IMR-90 (cell line): ENCODE data around the gene B4GALNT1. TPM values are rescaled to one million over a fixed set of nuclear protein-coding genes. Genes with fewer than 3 reads are reported as not detected.
"Not testable (repeated sequence)": the region's sequence is repeated elsewhere in the genome, so short reads cannot be mapped to it uniquely, and the experiment has no call there.

Experiments used
- ATAC-seq: fragments of 200-7000 bp; cut with Tn5 transposase; 2 replicates; pipeline ENCODE4 v1.9.1; 2020; ENCODE audit warnings: low read depth, mild to moderate bottlenecking, moderate library complexity
- BruUV-seq: library from RNA; stranded (reverse); fragments of 400-500 nt; replicated peaks from 2 replicates; lab custom pipeline; 2021; lab: Mats Ljungman, UMichigan
- CTCF ChIA-PET: fragments of 300-600 bp; formaldehyde crosslinking; extraction: SDS; loops from one replicate; lab custom pipeline; 2021; ENCODE audit warnings: antibody characterized with exemption; lab: Yijun Ruan, JAX
- POLR2A ChIA-PET: fragments of 300-600 bp; sonication (Branson Sonifier 250); formaldehyde crosslinking; loops from one replicate; lab custom pipeline; 2022; ENCODE audit warnings: antibody characterized with exemption; ENCODE audit not compliant: unreplicated experiment; lab: Charles Lee
- DNase-seq: peaks from one replicate; pipeline ENCODE4 v3.0.0; 2013
- H2AFZ ChIP-seq: replicated peaks from 2 replicates; pipeline ENCODE3; 2013; ENCODE audit warnings: low read length, mild to moderate bottlenecking; ENCODE audit not compliant: poor library complexity
- H2AK5ac ChIP-seq: 2 replicates; pipeline ENCODE4 v1.6.1; 2013; ENCODE audit warnings: low read depth, low read length, inconsistent platforms
- H2AK9ac ChIP-seq: replicated peaks from 2 replicates; pipeline ENCODE3; 2013; ENCODE audit warnings: mild to moderate bottlenecking, low read depth, low read length, moderate library complexity; ENCODE audit not compliant: poor library complexity
- H2BK120ac ChIP-seq: 2 replicates; pipeline ENCODE4 v1.6.1; 2013; ENCODE audit warnings: low read depth, low read length, inconsistent platforms
- H2BK15ac ChIP-seq: 3 replicates; pipeline ENCODE4 v1.6.1; 2013; ENCODE audit warnings: low read depth, low read length, inconsistent platforms
- H2BK20ac ChIP-seq: 2 replicates; pipeline ENCODE4 v1.6.1; 2013; ENCODE audit warnings: low read depth, mild to moderate bottlenecking, inconsistent platforms, low read length, moderate library complexity
- H2BK5ac ChIP-seq: 2 replicates; pipeline ENCODE4 v1.6.1; 2013; ENCODE audit warnings: mild to moderate bottlenecking, low read depth, low read length, inconsistent platforms; ENCODE audit not compliant: poor library complexity, severe bottlenecking
- H3K14ac ChIP-seq: replicated peaks from 2 replicates; pipeline ENCODE4 v1.6.1; 2013; ENCODE audit warnings: low read depth, low read length, inconsistent platforms
- H3K18ac ChIP-seq: 2 replicates; pipeline ENCODE4 v1.6.1; 2013; ENCODE audit warnings: low read depth, low read length, control low read depth
- H3K23ac ChIP-seq: 2 replicates; pipeline ENCODE4 v1.6.1; 2013; ENCODE audit warnings: low read depth, low read length, inconsistent platforms
- H3K27ac ChIP-seq: 2 replicates; pipeline ENCODE4 v1.5.1; 2013; ENCODE audit warnings: mild to moderate bottlenecking, control low read depth, low read length; ENCODE audit not compliant: insufficient read depth
- H3K27me3 ChIP-seq: 2 replicates; pipeline ENCODE4 v1.6.1; 2013; ENCODE audit warnings: low read length; ENCODE audit not compliant: control insufficient read depth, insufficient read depth
- H3K36me3 ChIP-seq: 2 replicates; pipeline ENCODE4 v1.6.1; 2013; ENCODE audit warnings: low read length, mixed read lengths; ENCODE audit not compliant: control insufficient read depth, insufficient read depth
- H3K4ac ChIP-seq: 2 replicates; pipeline ENCODE4 v1.6.1; 2013; ENCODE audit warnings: low read depth, low read length, inconsistent platforms
- H3K4me1 ChIP-seq: 2 replicates; pipeline ENCODE4 v1.6.1; 2013; ENCODE audit warnings: low read length, mixed read lengths; ENCODE audit not compliant: control insufficient read depth, insufficient read depth
- H3K4me2 ChIP-seq: 2 replicates; pipeline ENCODE4 v1.6.1; 2013; ENCODE audit warnings: low read depth, mild to moderate bottlenecking, control low read depth, low read length, moderate library complexity
- H3K4me3 ChIP-seq: 2 replicates; pipeline ENCODE4 v1.5.1; 2013; ENCODE audit warnings: low read depth, mild to moderate bottlenecking, control low read depth, low read length, moderate library complexity; ENCODE audit not compliant: insufficient read depth
- H3K56ac ChIP-seq: 2 replicates; pipeline ENCODE4 v1.6.1; 2013; ENCODE audit warnings: low read length, inconsistent platforms; ENCODE audit not compliant: insufficient read depth; ENCODE audit errors: extremely low read depth
- H3K79me1 ChIP-seq, 2 experiments: 2 replicates each; pipeline ENCODE4 v1.6.1; 2013; ENCODE audit warnings: low read length in 2 of 2, inconsistent platforms in 1 of 2, low read depth in 1 of 2
- H3K9ac ChIP-seq: 2 replicates; pipeline ENCODE4 v1.6.1; 2013; ENCODE audit warnings: low read depth, low read length, control low read depth
- H3K9me1 ChIP-seq: 2 replicates; pipeline ENCODE4 v1.6.1; 2013; ENCODE audit warnings: low read length, inconsistent platforms; ENCODE audit not compliant: insufficient read depth
- H3K9me3 ChIP-seq: 2 replicates; pipeline ENCODE4 v1.6.1; 2013; ENCODE audit warnings: low read length; ENCODE audit not compliant: control insufficient read depth, insufficient read depth
- H4K20me1 ChIP-seq: 2 replicates; pipeline ENCODE4 v1.6.1; 2013; ENCODE audit warnings: low read length, inconsistent platforms; ENCODE audit not compliant: insufficient read depth
- H4K5ac ChIP-seq: 2 replicates; pipeline ENCODE4 v1.6.1; 2013; ENCODE audit warnings: mild to moderate bottlenecking, low read depth, low read length, control low read depth
- H4K8ac ChIP-seq, 2 experiments: 2 replicates each; pipeline ENCODE4 v1.6.1; 2013; ENCODE audit warnings: low read depth in 2 of 2, low read length in 2 of 2, control low read depth in 1 of 2, inconsistent platforms in 1 of 2
- H4K91ac ChIP-seq: 2 replicates; pipeline ENCODE4 v1.6.1; 2013; ENCODE audit warnings: low read depth, low read length, inconsistent platforms; ENCODE audit not compliant: insufficient read depth
- BHLHE40 ChIP-seq: fragments of 150-350 bp; IDR thresholded peaks from 2 replicates; pipeline ENCODE4 v1.6.1; 2016; ENCODE audit warnings: mild to moderate bottlenecking, low read depth, low read length
- WGBS, 2 experiments: methylation state at CpG; one replicate each; pipeline versions ENCODE4 v1.1.5 to v1.1.7; 2013; ENCODE audit warnings: missing lambda C conversion rate in 2 of 2; ENCODE audit not compliant: insufficient read length in 1 of 2; ENCODE audit errors: extremely low coverage in 2 of 2; 5-methylcytosine and 5-hydroxymethylcytosine counted together
- dilution Hi-C: fragments of 300-500 bp; cut with HindIII; formaldehyde crosslinking; loops from one replicate; pipeline ENCODE4 v1.14.3; 2018; ENCODE audit warnings: low sequenced_read_pairs; ENCODE audit not compliant: unreplicated experiment
- in situ Hi-C: fragments of 300-500 bp; cut with MboI; formaldehyde crosslinking; loops from 3 replicates; pipeline ENCODE4 v1.14.3; 2019; ENCODE audit warnings: low sequenced_read_pairs, inconsistent platforms, mixed read lengths
- intact Hi-C: fragments of 100-400 bp; cut with micrococcal nuclease; formaldehyde crosslinking; loops from 2 replicates; pipeline ENCODE4 v1.10.0; 2022
- polyA plus RNA-seq, 3 experiments: library from polyadenylated mRNA; depleted of rRNA; stranded (reverse); fragments of >200 nt; gene quantifications; 2 replicates each; pipeline ENCODE4 v1.2.3, GENCODE V29; 2012; ENCODE audit warnings: low replicate concordance in 1 of 3
- total RNA-seq: library from RNA; depleted of rRNA; stranded (reverse); fragments of >200 nt; gene quantifications from 2 replicates; pipeline ENCODE4 v1.2.3, GENCODE V29; 2012

Gene B4GALNT1
- total and polyA plus RNA-seq, 2 of the 4 experiments (the other 2 are of a cell fraction) = 0.18 to 0.62 TPM

GRCh38 chr12:57618966-57619433 is 14.0 kb downstream of the B4GALNT1 start:
- CTCF ChIA-PET = interaction anchor here (1.9 kb wide), 1 partner anchor 35 kb away, joined by 4 read pairs; no protein-coding TSS in a partner anchor
- Histone ChIP-seq H2AK5ac (no peak overlapping the region), H3K27ac (no peak overlapping the region), H2BK20ac (no peak overlapping the region), H4K8ac (no peak overlapping the region), H4K20me1 (peaks cover 4% of the 10 kb centered on the region; the same call in 1 of the 2 replicates), H3K9me1 (no peaks in the 10 kb centered on the region), H3K9ac (no peak overlapping the region), H2AK9ac (no peak overlapping the region), H2AFZ (no peak overlapping the region), H3K79me1 (no peaks in the 10 kb centered on the region), H2BK120ac (no peak overlapping the region), H3K4ac (no peak overlapping the region), H3K4me1 (no peaks in the 10 kb centered on the region), H2BK15ac (no peak overlapping the region), H2BK5ac (no peak overlapping the region), H3K14ac (no peak overlapping the region), H4K5ac (no peak overlapping the region), H3K4me3 (no peak overlapping the region), H3K23ac (no peak overlapping the region), H3K18ac (no peak overlapping the region), H3K9me3 (no peaks in the 10 kb centered on the region), H4K91ac (no peak overlapping the region), H3K36me3 (peaks cover 28% of the 10 kb centered on the region), H3K4me2 (no peak overlapping the region), H3K27me3 (peaks cover 35% of the 10 kb centered on the region), H3K56ac (no peak overlapping the region)
- intact Hi-C loops (no loop called here), in situ Hi-C loops (no loop called here), dilution Hi-C loops (no loop called here)
- no peak for TF ChIP-seq BHLHE40
- POLR2A ChIA-PET = no interaction called here
- 93% methylated on average over 3 of the region's 16 CpGs; no CpG with 5 or more reads in 1 of the 2 experiments for WGBS, 2 experiments
- DNase-seq = no peak
- ATAC-seq = no peak
- no TSS peak for BruUV-seq

- CTCF ChIA-PET, ATAC-seq, H3K4me2 ChIP-seq, DNase-seq, H4K91ac ChIP-seq, dilution Hi-C loops, H3K79me1 ChIP-seq, H3K23ac ChIP-seq, BruUV-seq, H4K5ac ChIP-seq, H4K8ac ChIP-seq, H3K56ac ChIP-seq, H3K27ac ChIP-seq, H3K9ac ChIP-seq, H4K20me1 ChIP-seq, H3K18ac ChIP-seq, H2BK15ac ChIP-seq, in situ Hi-C loops, H3K9me1 ChIP-seq, H2AFZ ChIP-seq, H2BK20ac ChIP-seq, H3K4ac ChIP-seq, H2AK9ac ChIP-seq, H3K9me3 ChIP-seq, POLR2A ChIA-PET, H3K4me3 ChIP-seq, H3K14ac ChIP-seq, H3K4me1 ChIP-seq, H2AK5ac ChIP-seq, H2BK120ac ChIP-seq, intact Hi-C loops, H2BK5ac ChIP-seq: not testable (repeated sequence)
- H3K36me3 ChIP-seq = peaks cover 33% of the 10 kb centered on the region
- peaks cover 32% of the 10 kb centered on the region for H3K27me3 ChIP-seq
- WGBS, 2 experiments = no CpG with 5 or more reads among the region's 6 CpGs
These were observed 14.6 kb downstream of the B4GALNT1 start for GRCh38 chr12:57618431-57618830.
